Stimulated activated CD4-positive, alpha-beta T cell treated with anti-CD3 and anti-CD28 coated beads, Interleukin-1b, Interleukin-23, amount 100 ng/mL, for 24 hours (primary cell): ENCODE measurements around the gene TENM4.
"Not testable (repeated sequence)": the region's sequence is repeated elsewhere in the genome, so short reads cannot be mapped to it uniquely, and the experiment has no call there.

Experiments
- DNase-seq, 4 experiments: peaks; one replicate each; pipeline ENCODE4 v3.0.0-alpha.2; 2020; ENCODE audit warnings: low read depth in 4 of 4, low spot score in 1 of 4

Gene TENM4

GRCh38 chr11:79220171-79220570 is 220.7 kb downstream of the TENM4 start:
- no peak for DNase-seq

DNA sequence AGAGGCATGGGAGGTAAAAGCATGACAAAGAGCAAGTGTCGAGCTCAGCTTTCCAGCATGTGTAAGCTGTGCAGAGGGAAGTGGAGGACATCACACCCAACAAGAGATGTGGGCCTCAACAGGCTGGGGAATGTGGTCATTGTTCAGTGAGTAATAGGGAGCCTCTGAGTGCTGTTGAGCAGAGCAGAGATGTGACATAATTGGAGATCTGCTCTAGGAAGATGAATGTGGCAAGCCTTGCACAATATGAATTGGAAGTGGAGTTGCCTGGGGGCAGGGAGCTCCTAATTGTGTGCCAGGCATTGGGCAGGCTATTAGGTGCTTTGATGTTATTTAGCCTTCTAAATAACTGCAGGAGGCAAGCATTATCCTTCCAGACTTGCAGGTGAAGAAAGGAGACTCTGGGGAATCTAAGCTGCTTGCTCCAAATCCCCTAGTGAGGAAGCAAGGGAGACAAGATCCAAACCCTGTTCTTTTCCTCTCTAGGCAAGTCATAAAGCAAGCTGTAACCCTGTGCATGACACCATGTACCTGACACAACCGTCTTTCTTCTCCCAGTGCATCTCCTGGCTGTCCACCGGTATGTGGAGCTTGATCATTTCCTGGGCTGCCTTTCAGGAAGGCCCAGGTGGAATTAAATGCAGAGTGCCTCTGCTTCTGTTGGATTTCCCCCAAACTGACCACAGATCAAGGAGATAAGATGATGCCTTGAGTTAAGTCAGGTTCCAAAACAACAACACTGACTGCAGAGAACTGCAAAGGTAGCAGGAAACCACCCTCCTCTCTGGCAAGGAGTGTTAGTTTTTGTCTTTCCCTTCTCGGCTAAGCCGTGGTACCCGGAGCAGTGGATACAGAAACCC is 221.4 kb downstream of the TENM4 start:
- no peak for DNase-seq

- DNase-seq, result no peak
These were observed 228.1 kb downstream of the TENM4 start for GRCh38 chr11:79212741-79213190.

- DNase-seq, result no peak
These were observed 231.1 kb downstream of the TENM4 start for GRCh38 chr11:79209540-79210266.

GRCh38 chr11:79208126-79208525 is 232.7 kb downstream of the TENM4 start:
- DNase-seq, result no peak

- no peak for DNase-seq
These were observed 233.9 kb downstream of the TENM4 start for GRCh38 chr11:79206951-79207350.

GRCh38 chr11:79205786-79206185 is 235.0 kb downstream of the TENM4 start:
- DNase-seq, result no peak

- DNase-seq, result no peak
These were observed 239.0 kb downstream of the TENM4 start for GRCh38 chr11:79201677-79202347.

GRCh38 chr11:79200398-79201070 is 240.3 kb downstream of the TENM4 start:
- DNase-seq, result no peak

DNA sequence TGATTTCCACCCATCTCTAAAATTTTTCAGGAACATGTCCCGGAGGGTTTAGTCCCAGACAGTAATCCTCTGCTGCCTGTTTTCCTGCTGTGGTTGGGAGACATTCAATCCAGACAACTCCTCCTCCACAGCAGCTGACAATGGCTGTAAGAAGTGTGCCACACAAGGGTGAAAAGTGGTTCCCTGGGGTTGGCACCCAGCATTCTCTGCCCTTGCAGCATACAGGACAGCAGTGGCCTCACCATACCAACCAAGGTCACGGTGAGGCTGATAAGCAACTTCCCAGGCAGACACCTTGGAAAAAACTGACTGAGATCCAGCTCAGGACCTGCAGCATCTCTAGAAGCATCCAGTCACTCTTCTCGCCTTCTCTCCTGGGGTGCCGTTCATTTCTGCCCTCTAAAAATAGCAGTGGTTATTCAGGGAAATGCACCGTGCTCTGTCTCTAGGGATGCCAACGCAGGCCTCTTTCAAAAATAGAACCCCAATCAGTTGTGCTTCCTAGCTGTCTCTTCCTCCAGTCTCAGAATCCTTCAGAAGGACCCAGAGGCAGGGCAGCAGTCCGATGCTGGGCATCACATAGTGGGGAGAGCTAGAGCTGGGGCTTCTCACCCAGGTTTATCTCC is 241.0 kb downstream of the TENM4 start:
- no peak for DNase-seq

GRCh38 chr11:79198898-79199250 is 242.0 kb downstream of the TENM4 start:
- DNase-seq, result no peak

GRCh38 chr11:79198203-79198897 is 242.5 kb downstream of the TENM4 start:
- DNase-seq, result no peak

DNA sequence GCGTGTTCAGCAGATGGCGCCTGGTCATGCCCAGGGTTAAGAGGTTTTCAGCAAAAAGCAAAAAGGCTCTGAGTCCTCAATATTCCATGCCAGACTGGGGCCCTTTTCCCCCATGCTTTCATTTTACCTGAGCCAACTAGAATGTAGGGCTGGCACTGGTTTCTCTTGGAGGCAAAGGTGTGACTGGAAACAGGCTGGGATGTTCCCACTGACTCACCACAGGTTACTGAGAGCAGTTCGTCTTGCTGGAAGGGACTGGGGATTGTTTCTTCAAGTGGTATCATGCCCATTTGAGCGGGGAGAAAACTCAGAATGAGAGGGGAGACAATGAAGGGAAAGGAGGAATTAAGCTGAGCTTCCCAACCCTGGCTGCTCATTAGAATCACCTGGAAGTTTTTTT is 243.9 kb downstream of the TENM4 start:
- DNase-seq, result no peak

DNA sequence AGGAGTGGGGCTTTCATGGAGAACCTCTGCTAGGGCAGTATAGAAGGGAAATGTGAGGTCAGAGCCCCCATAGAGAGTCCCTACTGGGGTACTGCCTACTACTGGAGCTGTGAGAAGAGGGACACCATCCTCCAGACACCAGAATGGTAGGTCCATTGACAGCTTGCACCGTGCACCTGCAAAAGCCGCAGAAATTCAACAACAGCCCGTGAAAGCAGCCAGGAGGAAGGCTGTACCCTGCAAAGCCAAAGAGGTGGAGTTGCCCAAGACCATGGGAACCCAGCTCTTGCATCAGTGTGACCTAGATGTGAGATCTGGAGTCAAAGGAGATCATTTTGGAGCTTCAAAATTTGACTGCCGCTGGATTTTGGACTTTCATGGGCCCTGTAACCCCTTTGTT is 245.6 kb downstream of the TENM4 start:
- no peak for DNase-seq

GRCh38 chr11:79193663-79194310 is 247.0 kb downstream of the TENM4 start:
- DNase-seq, result no peak

DNA sequence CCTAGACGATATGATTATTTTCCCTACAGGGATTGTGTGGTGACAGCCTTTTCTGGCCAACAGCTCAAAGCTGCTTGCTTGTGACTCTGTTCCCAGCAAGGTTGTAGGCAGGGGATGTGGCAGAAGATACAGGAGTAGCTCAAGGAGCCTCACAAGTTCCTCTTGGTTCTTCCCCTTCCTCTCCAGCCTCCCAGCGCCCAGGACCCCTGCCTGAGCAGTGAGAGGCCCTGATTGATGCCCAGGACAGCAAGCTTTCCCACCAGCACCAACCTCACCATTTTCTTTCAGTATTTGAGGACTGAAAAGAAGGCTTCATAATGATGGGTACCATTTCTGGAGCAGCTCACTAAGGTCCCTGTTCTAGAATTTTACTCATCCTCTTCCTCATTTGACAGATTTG is 248.0 kb downstream of the TENM4 start:
- DNase-seq, result no peak

GRCh38 chr11:79191716-79192115 is 249.1 kb downstream of the TENM4 start:
- not testable (repeated sequence) for DNase-seq

- DNase-seq, result not testable (repeated sequence)
These were observed 250.3 kb downstream of the TENM4 start for GRCh38 chr11:79190553-79190952.

GRCh38 chr11:79189601-79190000 is 251.2 kb downstream of the TENM4 start:
- no peak for DNase-seq

- DNase-seq, result no peak
These were observed 251.8 kb downstream of the TENM4 start for GRCh38 chr11:79189055-79189454.
